A673 (cell line): Measurements from ENCODE around the gene BABAM2.

Source experiments
- CTCF ChIP-seq: fragments of 300-800, 200-600 bp; sonication (generic); conservative IDR thresholded peaks from 2 replicates; pipeline ENCODE4 v1.5.1; 2017; ENCODE audit warnings: low read depth, mild to moderate bottlenecking, antibody characterized with exemption, low read length, moderate library complexity, mixed read lengths
- EZH2 ChIP-seq: fragments of 200-600 bp; sonication (generic); IDR thresholded peaks from 2 replicates; pipeline ENCODE4 v1.6.1; 2017; ENCODE audit warnings: borderline replicate concordance, low read depth, mild to moderate bottlenecking, mixed read lengths, antibody characterized with exemption, low read length; ENCODE audit not compliant: poor library complexity, severe bottlenecking

GRCh38 chr2:28281739-28282138, 391.2 kb downstream of the BABAM2 start:
- TF ChIP-seq CTCF, result no peak
- TF ChIP-seq EZH2, result no peak
